SK-N-SH (cell line): Measurements from ENCODE around the gene LRRTM2. TPM values are rescaled to one million over a fixed set of nuclear protein-coding genes. Genes with fewer than 3 reads are reported as not detected.

ENCODE experiments used
- CTCF ChIA-PET: fragments of 300-600, 350-600 bp; formaldehyde crosslinking; extraction: SDS; loops from one replicate; lab custom pipeline; 2021; lab: Yijun Ruan, JAX
- POLR2A ChIA-PET: fragments of 350-600 bp; sonication (Branson Sonifier 250); formaldehyde crosslinking; extraction: SDS; loops from one replicate; lab custom pipeline; 2020; ENCODE audit warnings: antibody characterized with exemption, inconsistent platforms; lab: Yijun Ruan, JAX
- DNase-seq: peaks from one replicate; pipeline ENCODE4 v3.0.0; 2012
- H2AFZ ChIP-seq: fragments of 200-600 bp; sonication (generic); 2 replicates; pipeline ENCODE4 v1.8.1; 2016; ENCODE audit warnings: antibody characterized with exemption, mild to moderate bottlenecking, low read depth
- H3F3A ChIP-seq: fragments of 200-600 bp; sonication (generic); replicated peaks from 2 replicates; pipeline ENCODE3; 2016; ENCODE audit warnings: antibody characterized with exemption, mild to moderate bottlenecking; ENCODE audit not compliant: insufficient read depth
- H3K27ac ChIP-seq, 2 experiments: fragments of 200-500 bp in 1 of 2; fragments of 200-600 bp in 1 of 2; sonication (Bioruptor generic) in 1 of 2; sonication (generic), shearing (Covaris generic) in 1 of 2; 2 replicates each; pipeline versions ENCODE4 v1.5.1 to v1.6.1; 2014 to 2016; ENCODE audit warnings: low read depth in 2 of 2, inconsistent platforms in 1 of 2, low read length in 1 of 2, mild to moderate bottlenecking in 1 of 2, mixed read lengths in 1 of 2
- H3K27me3 ChIP-seq: fragments of 200-600 bp; sonication (generic), shearing (Covaris generic); 2 replicates; pipeline ENCODE4 v1.6.1; 2016; ENCODE audit warnings: mixed run types; ENCODE audit not compliant: insufficient read depth
- H3K36me3 ChIP-seq, 2 experiments: fragments of 200-500 bp in 1 of 2; fragments of 200-600 bp in 1 of 2; sonication (Bioruptor generic) in 1 of 2; sonication (generic) in 1 of 2; replicated peaks in 1 of 2; 2 replicates each; pipeline versions ENCODE3 to v1.5.1; 2014 to 2016; ENCODE audit warnings: low read length in 1 of 2, mild to moderate bottlenecking in 1 of 2; ENCODE audit not compliant: insufficient read depth in 2 of 2, control insufficient read depth in 1 of 2
- H3K4me1 ChIP-seq, 2 experiments: fragments of 200-500 bp in 1 of 2; fragments of 200-600 bp in 1 of 2; sonication (Bioruptor generic) in 1 of 2; sonication (generic), shearing (Covaris generic) in 1 of 2; 2 replicates each; pipeline versions ENCODE4 v1.5.1 to v1.6.1; 2014 to 2016; ENCODE audit warnings: low read depth in 1 of 2, low read length in 1 of 2, mixed run types in 1 of 2; ENCODE audit not compliant: insufficient read depth in 2 of 2, control insufficient read depth in 1 of 2
- H3K4me2 ChIP-seq: fragments of 200-600 bp; sonication (generic), shearing (Covaris generic); 2 replicates; pipeline ENCODE4 v1.6.1; 2017; ENCODE audit warnings: mixed run types
- H3K4me3 ChIP-seq, 2 experiments: fragments of 200-500 bp in 1 of 2; fragments of 200-600 bp in 1 of 2; sonication (Bioruptor generic) in 1 of 2; sonication (generic), shearing (Covaris generic) in 1 of 2; 2 replicates each; pipeline versions ENCODE4 v1.5.1 to v1.8.1; 2014 to 2016; ENCODE audit warnings: low read depth in 2 of 2, inconsistent platforms in 1 of 2, low read length in 1 of 2, mild to moderate bottlenecking in 1 of 2, mixed read lengths in 1 of 2, moderate library complexity in 1 of 2
- H3K79me2 ChIP-seq: fragments of 200-600 bp; sonication (generic); 2 replicates; pipeline ENCODE4 v1.8.1; 2017; ENCODE audit warnings: mild to moderate bottlenecking; ENCODE audit not compliant: insufficient read depth
- H3K9ac ChIP-seq: fragments of 200-600 bp; sonication (generic); 2 replicates; pipeline ENCODE4 v1.6.1; 2017; ENCODE audit warnings: mixed run types
- H3K9me2 ChIP-seq: fragments of 200-600 bp; sonication (generic); 2 replicates; pipeline ENCODE4 v1.6.1; 2017; ENCODE audit warnings: mixed run types
- H3K9me3 ChIP-seq: fragments of 200-600 bp; sonication (generic); 2 replicates; pipeline ENCODE4 v1.6.1; 2017; ENCODE audit warnings: mixed run types, mild to moderate bottlenecking, moderate library complexity
- H4K20me1 ChIP-seq: fragments of 200-600 bp; sonication (generic); 2 replicates; pipeline ENCODE4 v1.6.1; 2017; ENCODE audit warnings: mild to moderate bottlenecking, mixed run types; ENCODE audit not compliant: insufficient read depth
- CHD2 ChIP-seq: fragments of 150-350 bp; IDR thresholded peaks from 2 replicates; pipeline ENCODE4 v1.6.1; 2018; ENCODE audit warnings: low read length; ENCODE audit not compliant: partially characterized antibody
- ELF1 ChIP-seq: IDR thresholded peaks from 2 replicates; pipeline ENCODE4 v1.4.0; 2012
- EZH2phosphoT487 ChIP-seq: fragments of 200-600 bp; sonication (generic); IDR thresholded peaks from 2 replicates; pipeline ENCODE4 v1.6.1; 2017; ENCODE audit warnings: low read depth, mixed run types, mild to moderate bottlenecking, antibody characterized with exemption, moderate library complexity, borderline replicate concordance
- FOXM1 ChIP-seq: IDR thresholded peaks from 2 replicates; pipeline ENCODE4 v1.4.0; 2012; ENCODE audit warnings: low read depth, mild to moderate bottlenecking
- IRF3 ChIP-seq: fragments of 150-350 bp; IDR thresholded peaks from 2 replicates; pipeline ENCODE4 v1.6.1; 2016; ENCODE audit warnings: mild to moderate bottlenecking, low read depth, low read length
- MAX ChIP-seq: IDR thresholded peaks from 2 replicates; pipeline ENCODE4 v1.4.0; 2012; ENCODE audit warnings: low read depth
- MEF2A ChIP-seq: IDR thresholded peaks from 2 replicates; pipeline ENCODE4 v1.4.0; 2012; ENCODE audit warnings: low read depth, borderline replicate concordance
- NRF1 ChIP-seq: IDR thresholded peaks from 2 replicates; pipeline ENCODE4 v1.6.1; 2012; ENCODE audit warnings: low read depth, mild to moderate bottlenecking, low read length
- POLR2AphosphoS5 ChIP-seq: IDR thresholded peaks from 2 replicates; pipeline ENCODE4 v1.6.1; 2012; ENCODE audit warnings: low read depth, low read length
- RAD21 ChIP-seq: IDR thresholded peaks from 2 replicates; pipeline ENCODE4 v1.6.1; 2012; ENCODE audit warnings: mild to moderate bottlenecking, low read length
- REST ChIP-seq: IDR thresholded peaks from 2 replicates; pipeline ENCODE4 v1.6.1; 2012; ENCODE audit warnings: mild to moderate bottlenecking, low read depth, low read length, moderate library complexity
- SMC3 ChIP-seq: IDR thresholded peaks from 2 replicates; pipeline ENCODE4 v1.6.1; 2012; ENCODE audit warnings: low read depth, low read length, improper control_type of control experiment
- TAF1 ChIP-seq: IDR thresholded peaks from 2 replicates; pipeline ENCODE4 v1.6.1; 2012; ENCODE audit warnings: low read depth, mild to moderate bottlenecking, low read length, moderate library complexity, borderline replicate concordance
- TCF12 ChIP-seq: IDR thresholded peaks from 2 replicates; pipeline ENCODE4 v1.4.0; 2012
- TEAD4 ChIP-seq: IDR thresholded peaks from 2 replicates; pipeline ENCODE4 v1.4.0; 2012; ENCODE audit warnings: mild to moderate bottlenecking, borderline replicate concordance; ENCODE audit not compliant: insufficient read depth
- USF1 ChIP-seq: IDR thresholded peaks from 2 replicates; pipeline ENCODE4 v1.4.0; 2012; ENCODE audit warnings: low read depth, borderline replicate concordance
- USF2 ChIP-seq: fragments of 150-350 bp; IDR thresholded peaks from 2 replicates; pipeline ENCODE4 v1.6.1; 2017; ENCODE audit warnings: antibody characterized with exemption, low read length, low read depth, borderline replicate concordance
- YY1 ChIP-seq: IDR thresholded peaks from 2 replicates; pipeline ENCODE4 v1.4.0; 2012; ENCODE audit warnings: low read depth, mild to moderate bottlenecking
- WGBS: methylation state at CpG from one replicate; pipeline ENCODE4 v1.1.6; 2017; ENCODE audit warnings: low lambda C conversion rate; 5-methylcytosine and 5-hydroxymethylcytosine counted together
- polyA plus RNA-seq, 3 experiments: library from polyadenylated mRNA; depleted of rRNA; stranded (reverse); fragments of >200 nt; gene quantifications; 2 replicates each; pipeline ENCODE4 v1.2.3, GENCODE V29; 2012

The LRRTM2 gene
- polyA plus RNA-seq, 1 of the 3 experiments (the other 2 are of a cell fraction) = 0.38 TPM

- no peak for TF ChIP-seq REST
- TF ChIP-seq USF1 = no peak
- no peak for TF ChIP-seq POLR2AphosphoS5
These were observed 35.5 kb upstream of the LRRTM2 start (continued) for GRCh38 chr5:138910546-138911185.

GRCh38 chr5:138909734-138910133 lies 34.6 kb upstream of the LRRTM2 start:
- 92% methylated on average over 2 of the region's 2 CpGs for WGBS
- H3K4me2 ChIP-seq = no peak overlapping the region
- no peaks in the 10 kb centered on the region for H3K9me2 ChIP-seq
- no peak overlapping the region for H3K9ac ChIP-seq
- peaks cover 10% of the 10 kb centered on the region for H3K79me2 ChIP-seq
- H3K36me3 ChIP-seq = peaks cover 22 to 67% of the 10 kb centered on the region in 2 experiments
- no peak overlapping the region for H3K27ac ChIP-seq
- ChIA-PET CTCF (interaction anchor here (1.3 kb wide), 1 partner anchor 10 kb away, joined by 4 read pairs; no protein-coding TSS in a partner anchor), POLR2A (no interaction called here)
- H3K27me3 ChIP-seq = no peaks in the 10 kb centered on the region
- 0 out of 4 replicates have a peak, but pooled peaks cover 0 to 4% of the 10 kb centered on the region in 2 experiments for H3K4me1 ChIP-seq
- peaks cover 16% of the 10 kb centered on the region for H4K20me1 ChIP-seq
- no peak overlapping the region for H2AFZ ChIP-seq
- no peaks in the 10 kb centered on the region for H3K9me3 ChIP-seq
- no peak for DNase-seq
- peaks cover 4% of the 10 kb centered on the region for H3F3A ChIP-seq
- H3K4me3 ChIP-seq = no peak overlapping the region
- TF ChIP-seq USF2 (no peak), EZH2phosphoT487 (no peak), MEF2A (no peak), SMC3 (no peak), TEAD4 (no peak), POLR2AphosphoS5 (no peak), IRF3 (no peak), MAX (no peak), YY1 (no peak), USF1 (no peak), CHD2 (no peak), TCF12 (no peak), REST (no peak), RAD21 (no peak), ELF1 (no peak), TAF1 (no peak), FOXM1 (no peak), NRF1 (no peak)
